OCI-LY3 (cell line): Measurements from ENCODE around the gene OPN4.

Source experiments
- H2AFZ ChIP-seq: fragments of 200-600, 300-600 bp; shearing (Covaris generic); 2 replicates; pipeline ENCODE4 v1.6.0; 2014; ENCODE audit warnings: antibody characterized with exemption, low read depth, low read length
- H3K27ac ChIP-seq: fragments of 200-600, 300-600 bp; sonication (generic); 2 replicates; pipeline ENCODE4 v1.5.1; 2014; ENCODE audit warnings: mild to moderate bottlenecking, low read length, moderate library complexity, mixed read lengths
- H3K27me3 ChIP-seq: fragments of 200-600, 300-600 bp; sonication (generic); 2 replicates; pipeline ENCODE4 v1.6.1; 2014; ENCODE audit warnings: low read depth, low read length, mixed read lengths
- H3K36me3 ChIP-seq: fragments of 200-600, 300-600 bp; sonication (generic); replicated peaks from 2 replicates; pipeline ENCODE3; 2014; ENCODE audit warnings: low read depth, low read length, mixed read lengths
- H3K4me1 ChIP-seq: fragments of 300-600, 200-600 bp; sonication (generic); 2 replicates; pipeline ENCODE4 v1.6.1; 2014; ENCODE audit warnings: low read length, mixed read lengths
- H3K4me2 ChIP-seq: fragments of 200-600, 300-600 bp; sonication (generic); 2 replicates; pipeline ENCODE4 v1.6.1; 2014; ENCODE audit warnings: low read length, mixed read lengths
- H3K4me3 ChIP-seq: fragments of 300-600, 200-600 bp; sonication (generic); 2 replicates; pipeline ENCODE4 v1.5.1; 2014; ENCODE audit warnings: antibody characterized with exemption, mild to moderate bottlenecking, low read length, moderate library complexity
- H3K79me2 ChIP-seq: fragments of 300-600, 200-600 bp; shearing (Covaris generic); 2 replicates; pipeline ENCODE4 v1.6.1; 2014; ENCODE audit warnings: mild to moderate bottlenecking, low read length, mixed read lengths
- H3K9ac ChIP-seq: fragments of 300-600, 200-600 bp; shearing (Covaris generic); 2 replicates; pipeline ENCODE4 v1.6.0; 2014; ENCODE audit warnings: mild to moderate bottlenecking, low read length, moderate library complexity
- H3K9me3 ChIP-seq: fragments of 200-600, 300-600 bp; shearing (Covaris generic); 2 replicates; pipeline ENCODE4 v1.6.1; 2014; ENCODE audit warnings: low read length, mixed read lengths; ENCODE audit not compliant: insufficient read depth
- H4K20me1 ChIP-seq: fragments of 200-600, 300-600 bp; sonication (generic); 2 replicates; pipeline ENCODE4 v1.6.1; 2016; ENCODE audit warnings: low read length, mixed read lengths; ENCODE audit not compliant: insufficient read depth
- EZH2phosphoT487 ChIP-seq: fragments of 200-600 bp; shearing (Covaris generic); IDR thresholded peaks from 2 replicates; pipeline ENCODE4 v1.6.1; 2018; ENCODE audit warnings: antibody characterized with exemption, mixed run types, low read depth
- TF ChIP-seq, protein P1 (sequence below): fragments of 200-600, 300-600 bp; sonication (generic); IDR thresholded peaks from 2 replicates; pipeline ENCODE4 v1.5.1; 2014; ENCODE audit warnings: antibody characterized with exemption, low read length, low read depth

Gene OPN4

DNA sequence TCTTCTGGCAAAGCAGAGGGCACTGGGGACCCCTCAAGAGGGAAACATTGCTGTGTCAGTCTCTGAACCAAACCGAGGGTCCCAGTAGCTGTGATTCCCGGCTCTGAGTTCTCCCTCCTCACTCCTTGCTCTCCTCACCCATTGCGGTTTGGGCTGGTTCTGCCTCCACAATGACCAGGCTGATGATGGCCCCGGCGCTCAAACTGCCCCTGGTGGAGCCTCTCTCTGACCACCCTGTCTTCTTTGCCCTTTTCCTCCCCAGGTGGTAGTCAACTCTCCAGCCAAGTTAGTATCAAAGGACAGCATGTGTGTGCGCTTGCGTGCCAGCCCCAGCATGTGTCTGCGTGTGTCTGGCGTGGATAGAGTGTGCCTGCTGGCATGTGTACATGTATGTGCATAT is 31.1 kb downstream of the OPN4 start:
- no peak overlapping the region for H2AFZ ChIP-seq

DNA sequence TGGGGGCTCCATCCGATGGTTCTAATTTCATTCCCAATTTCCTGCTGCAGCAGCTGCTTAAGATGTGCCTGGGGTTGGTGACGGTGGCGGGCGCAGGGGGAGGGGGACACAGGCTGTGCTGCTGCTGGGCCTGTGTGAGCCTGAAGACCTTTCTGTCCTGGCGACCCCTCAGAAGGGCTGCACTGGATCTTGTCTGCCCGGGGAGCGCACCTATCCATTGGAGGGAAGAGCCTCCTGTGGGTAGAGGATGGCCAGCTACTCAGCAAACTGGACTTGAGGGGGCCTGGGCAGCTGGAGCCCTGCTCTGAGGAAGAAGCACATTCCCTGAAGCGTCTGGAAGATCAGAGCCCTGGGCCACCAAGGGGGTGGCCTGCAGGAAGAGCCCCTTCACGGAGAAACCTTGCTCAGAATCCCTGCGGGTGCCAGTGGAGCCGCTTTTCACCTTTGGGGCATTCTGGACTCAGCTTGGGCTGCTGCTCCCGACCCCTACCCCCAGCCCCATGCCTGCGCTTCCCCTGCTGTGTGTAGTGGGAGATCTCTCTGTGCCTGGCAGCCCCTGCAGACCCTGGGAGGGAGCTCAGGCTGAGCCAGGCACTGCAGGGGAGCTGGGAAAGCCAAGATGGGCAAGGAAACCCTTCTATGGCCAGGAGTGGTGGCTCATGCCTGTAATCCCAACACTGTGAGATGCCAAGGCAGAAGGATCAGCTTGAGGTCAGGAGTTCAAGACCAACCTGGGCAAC is 31.7 kb downstream of the OPN4 start:
- H3K4me2 ChIP-seq = no peak overlapping the region
- no peak overlapping the region for H3K9ac ChIP-seq
- no peak overlapping the region for H3K4me3 ChIP-seq
- no peak overlapping the region for H3K27ac ChIP-seq
- no peaks in the 10 kb centered on the region for H3K9me3 ChIP-seq
- H3K4me1 ChIP-seq = 0 out of 2 replicates have a peak, but pooled peaks cover 5% of the 10 kb centered on the region
- H3K36me3 ChIP-seq = no peaks in the 10 kb centered on the region
- no peak for TF ChIP-seq EZH2phosphoT487
- TF ChIP-seq, protein P1, sequence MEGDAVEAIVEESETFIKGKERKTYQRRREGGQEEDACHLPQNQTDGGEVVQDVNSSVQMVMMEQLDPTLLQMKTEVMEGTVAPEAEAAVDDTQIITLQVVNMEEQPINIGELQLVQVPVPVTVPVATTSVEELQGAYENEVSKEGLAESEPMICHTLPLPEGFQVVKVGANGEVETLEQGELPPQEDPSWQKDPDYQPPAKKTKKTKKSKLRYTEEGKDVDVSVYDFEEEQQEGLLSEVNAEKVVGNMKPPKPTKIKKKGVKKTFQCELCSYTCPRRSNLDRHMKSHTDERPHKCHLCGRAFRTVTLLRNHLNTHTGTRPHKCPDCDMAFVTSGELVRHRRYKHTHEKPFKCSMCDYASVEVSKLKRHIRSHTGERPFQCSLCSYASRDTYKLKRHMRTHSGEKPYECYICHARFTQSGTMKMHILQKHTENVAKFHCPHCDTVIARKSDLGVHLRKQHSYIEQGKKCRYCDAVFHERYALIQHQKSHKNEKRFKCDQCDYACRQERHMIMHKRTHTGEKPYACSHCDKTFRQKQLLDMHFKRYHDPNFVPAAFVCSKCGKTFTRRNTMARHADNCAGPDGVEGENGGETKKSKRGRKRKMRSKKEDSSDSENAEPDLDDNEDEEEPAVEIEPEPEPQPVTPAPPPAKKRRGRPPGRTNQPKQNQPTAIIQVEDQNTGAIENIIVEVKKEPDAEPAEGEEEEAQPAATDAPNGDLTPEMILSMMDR = no peak
- no peaks in the 10 kb centered on the region for H3K79me2 ChIP-seq
- H3K27me3 ChIP-seq = peaks cover 6% of the 10 kb centered on the region
- no peak overlapping the region for H2AFZ ChIP-seq
- H4K20me1 ChIP-seq = no peaks in the 10 kb centered on the region

More for the DNA sequence above, 31.1 kb downstream of the OPN4 start:
- H3K36me3 ChIP-seq = no peaks in the 10 kb centered on the region
- H3K9me3 ChIP-seq = no peaks in the 10 kb centered on the region
- H3K9ac ChIP-seq = no peak overlapping the region
- H3K27me3 ChIP-seq = peaks cover 6% of the 10 kb centered on the region
- TF ChIP-seq, protein P1 = no peak
- no peak for TF ChIP-seq EZH2phosphoT487
- H3K27ac ChIP-seq = no peak overlapping the region
- H3K79me2 ChIP-seq = no peaks in the 10 kb centered on the region
- no peak overlapping the region for H3K4me2 ChIP-seq
- 0 out of 2 replicates have a peak, but pooled peaks cover 5% of the 10 kb centered on the region for H3K4me1 ChIP-seq
- no peak overlapping the region for H3K4me3 ChIP-seq
- no peaks in the 10 kb centered on the region for H4K20me1 ChIP-seq

DNA sequence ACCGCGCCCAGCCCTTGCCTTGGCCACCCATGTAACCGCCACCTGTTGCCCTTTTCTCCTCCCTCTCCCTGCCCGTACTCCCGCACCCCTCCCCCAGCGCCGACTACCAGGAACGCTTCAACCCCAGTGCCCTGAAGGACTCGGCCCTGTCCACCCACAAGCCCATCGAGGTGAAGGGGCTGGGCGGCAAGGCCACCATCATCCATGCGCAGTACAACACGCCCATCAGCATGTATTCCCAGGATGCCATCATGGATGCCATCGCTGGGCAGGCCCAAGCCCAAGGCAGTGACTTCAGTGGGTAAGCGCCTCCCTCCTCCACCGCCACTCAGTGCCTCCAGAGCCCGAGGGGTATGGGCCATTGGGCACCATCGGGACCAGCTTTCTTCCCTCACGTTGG is 32.6 kb downstream of the OPN4 start:
- Histone ChIP-seq H3K4me3 (no peak overlapping the region), H2AFZ (no peak overlapping the region), H3K4me1 (0 out of 2 replicates have a peak, but pooled peaks cover 5% of the 10 kb centered on the region), H3K27ac (no peak overlapping the region), H3K9me3 (no peaks in the 10 kb centered on the region), H3K36me3 (no peaks in the 10 kb centered on the region), H4K20me1 (no peaks in the 10 kb centered on the region), H3K27me3 (peaks cover 6% of the 10 kb centered on the region), H3K79me2 (no peaks in the 10 kb centered on the region), H3K9ac (no peak overlapping the region), H3K4me2 (no peak overlapping the region)
- TF ChIP-seq EZH2phosphoT487 = no peak
- TF ChIP-seq, protein P1 = no peak

DNA sequence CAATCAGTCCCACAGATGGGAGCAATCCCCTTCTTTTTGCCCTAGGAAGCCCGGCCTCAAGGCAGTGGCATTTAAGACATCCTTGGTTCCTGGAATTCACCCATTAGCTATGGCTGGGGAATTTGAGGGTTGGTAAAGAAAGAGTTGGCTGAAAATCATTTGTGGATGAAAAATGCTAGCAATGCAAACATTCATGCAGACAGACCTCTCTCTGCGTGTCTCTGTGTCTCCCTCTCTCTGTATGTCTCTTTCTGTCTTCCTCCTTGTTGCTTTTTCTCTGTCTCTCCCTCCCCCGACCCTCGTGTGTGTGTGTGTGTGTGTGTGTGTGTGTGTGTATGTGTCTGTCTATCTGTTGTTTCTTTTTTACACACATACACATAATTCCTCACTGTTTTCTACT is 33.4 kb downstream of the OPN4 start:
- TF ChIP-seq, protein P1 = no peak
- TF ChIP-seq EZH2phosphoT487 = no peak
- no peak overlapping the region for H3K27ac ChIP-seq
- 0 out of 2 replicates have a peak, but pooled peaks cover 5% of the 10 kb centered on the region for H3K4me1 ChIP-seq
- no peak overlapping the region for H3K9ac ChIP-seq
- no peaks in the 10 kb centered on the region for H3K9me3 ChIP-seq
- no peak overlapping the region for H3K4me2 ChIP-seq
- H2AFZ ChIP-seq = no peak overlapping the region
- no peaks in the 10 kb centered on the region for H3K36me3 ChIP-seq
- no peak overlapping the region for H3K4me3 ChIP-seq
- H3K27me3 ChIP-seq = peaks cover 6% of the 10 kb centered on the region
- no peaks in the 10 kb centered on the region for H3K79me2 ChIP-seq
- H4K20me1 ChIP-seq = no peaks in the 10 kb centered on the region
